ENCODE measurements around the gene VPS37C.

VPS37C gene

GRCh38 chr11:61133145-61133544 is 28.1 kb downstream of the VPS37C start:
- H3K36me3 ChIP-seq (ENCODE audit: control insufficient read depth, insufficient read depth, low read length): peaks cover 10% of the 10 kb centered on the region
- H3K27me3 ChIP-seq (ENCODE audit: control insufficient read depth, insufficient read depth, low read length, poor library complexity, severe bottlenecking): no peaks in the 10 kb centered on the region
- no peak overlapping the region for H3K27ac ChIP-seq (ENCODE audit: insufficient read depth, low read depth, low read length, poor library complexity, severe bottlenecking)
- 93 to 95% methylated on average over 7 of the region's 7 CpGs for WGBS, 2 experiments
- peaks cover 6% of the 10 kb centered on the region for H3K4me1 ChIP-seq (ENCODE audit: control insufficient read depth, insufficient read depth, low read length)
- no peaks in the 10 kb centered on the region for H3K9me3 ChIP-seq (ENCODE audit: control insufficient read depth, low read length)
- H3K4me3 ChIP-seq (ENCODE audit: insufficient read depth, low read depth, low read length): no peak overlapping the region

GRCh38 chr11:61132646-61133045 is 28.6 kb downstream of the VPS37C start:
- H3K4me1 ChIP-seq (ENCODE audit: control insufficient read depth, insufficient read depth, low read length): peaks cover 6% of the 10 kb centered on the region
- no peak overlapping the region for H3K27ac ChIP-seq (ENCODE audit: insufficient read depth, low read depth, low read length, poor library complexity, severe bottlenecking)
- no peak overlapping the region for H3K4me3 ChIP-seq (ENCODE audit: insufficient read depth, low read depth, low read length)
- H3K9me3 ChIP-seq (ENCODE audit: control insufficient read depth, low read length): no peaks in the 10 kb centered on the region
- WGBS, 2 experiments: 91 to 93% methylated on average over 5 of the region's 5 CpGs
- no peaks in the 10 kb centered on the region for H3K27me3 ChIP-seq (ENCODE audit: control insufficient read depth, insufficient read depth, low read length, poor library complexity, severe bottlenecking)
- H3K36me3 ChIP-seq (ENCODE audit: control insufficient read depth, insufficient read depth, low read length): peaks cover 10% of the 10 kb centered on the region

GRCh38 chr11:61131998-61132555 is 29.1 kb downstream of the VPS37C start:
- Histone ChIP-seq H3K4me1 (ENCODE audit: control insufficient read depth, insufficient read depth, low read length) (peaks cover 6% of the 10 kb centered on the region), H3K9me3 (ENCODE audit: control insufficient read depth, low read length) (no peaks in the 10 kb centered on the region), H3K4me3 (ENCODE audit: insufficient read depth, low read depth, low read length) (no peak overlapping the region), H3K27ac (ENCODE audit: insufficient read depth, low read depth, low read length, poor library complexity, severe bottlenecking) (no peak overlapping the region), H3K36me3 (ENCODE audit: control insufficient read depth, insufficient read depth, low read length) (peaks cover 10% of the 10 kb centered on the region), H3K27me3 (ENCODE audit: control insufficient read depth, insufficient read depth, low read length, poor library complexity, severe bottlenecking) (no peaks in the 10 kb centered on the region)
- 94 to 95% methylated on average over 19 of the region's 19 CpGs for WGBS, 2 experiments

DNA sequence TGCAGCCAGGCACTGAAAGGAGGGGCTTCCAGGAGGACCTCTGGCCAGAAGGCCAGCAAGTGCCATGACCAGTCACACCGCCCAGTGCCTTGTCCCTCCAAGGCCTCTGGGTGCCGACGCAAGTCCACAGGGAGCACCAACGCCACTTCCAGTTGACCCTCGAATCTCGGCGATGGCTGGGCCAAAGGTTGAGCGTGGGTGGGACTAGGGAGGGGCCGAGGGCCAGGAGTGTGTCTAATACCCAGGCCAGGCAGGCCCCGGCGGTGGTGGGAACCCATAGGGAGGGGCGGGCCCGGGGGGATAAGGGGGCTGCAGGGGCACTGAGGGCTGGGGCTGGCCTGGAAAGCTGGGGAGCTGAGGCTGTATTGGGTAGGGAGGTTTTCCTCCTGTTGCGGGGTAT is 29.6 kb downstream of the VPS37C start:
- H3K4me3 ChIP-seq (ENCODE audit: insufficient read depth, low read depth, low read length): no peak overlapping the region
- H3K27ac ChIP-seq (ENCODE audit: insufficient read depth, low read depth, low read length, poor library complexity, severe bottlenecking): no peak overlapping the region
- H3K9me3 ChIP-seq (ENCODE audit: control insufficient read depth, low read length): no peaks in the 10 kb centered on the region
- H3K4me1 ChIP-seq (ENCODE audit: control insufficient read depth, insufficient read depth, low read length): peaks cover 6% of the 10 kb centered on the region
- H3K36me3 ChIP-seq (ENCODE audit: control insufficient read depth, insufficient read depth, low read length): peaks cover 10% of the 10 kb centered on the region
- H3K27me3 ChIP-seq (ENCODE audit: control insufficient read depth, insufficient read depth, low read length, poor library complexity, severe bottlenecking): no peaks in the 10 kb centered on the region
- 95 to 96% methylated on average over 14 of the region's 14 CpGs for WGBS, 2 experiments

DNA sequence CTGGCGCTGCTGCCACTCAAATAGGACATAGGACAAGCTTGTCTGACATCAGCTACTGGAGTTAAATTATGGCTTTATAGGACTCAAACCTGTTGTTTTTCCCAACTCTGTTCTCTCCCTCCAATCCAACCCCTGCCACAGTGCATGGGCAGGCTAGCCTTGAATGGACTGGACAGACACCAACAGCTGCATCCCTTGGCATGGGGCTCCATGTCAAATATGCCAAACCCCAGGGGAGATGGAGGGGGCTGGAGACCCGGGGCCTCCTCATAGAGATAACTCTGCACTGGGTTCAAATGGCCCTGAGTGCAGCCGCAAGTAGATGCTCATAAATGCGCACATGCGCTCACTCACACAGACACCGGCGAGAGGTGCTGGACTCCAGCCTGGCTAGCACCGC is 30.0 kb downstream of the VPS37C start:
- Histone ChIP-seq H3K4me1 (ENCODE audit: control insufficient read depth, insufficient read depth, low read length) (peaks cover 6% of the 10 kb centered on the region), H3K4me3 (ENCODE audit: insufficient read depth, low read depth, low read length) (no peak overlapping the region), H3K9me3 (ENCODE audit: control insufficient read depth, low read length) (no peaks in the 10 kb centered on the region), H3K27me3 (ENCODE audit: control insufficient read depth, insufficient read depth, low read length, poor library complexity, severe bottlenecking) (no peaks in the 10 kb centered on the region), H3K27ac (ENCODE audit: insufficient read depth, low read depth, low read length, poor library complexity, severe bottlenecking) (no peak overlapping the region), H3K36me3 (ENCODE audit: control insufficient read depth, insufficient read depth, low read length) (peaks cover 10% of the 10 kb centered on the region)
- 95 to 97% methylated on average over 8 of the region's 8 CpGs for WGBS, 2 experiments

DNA sequence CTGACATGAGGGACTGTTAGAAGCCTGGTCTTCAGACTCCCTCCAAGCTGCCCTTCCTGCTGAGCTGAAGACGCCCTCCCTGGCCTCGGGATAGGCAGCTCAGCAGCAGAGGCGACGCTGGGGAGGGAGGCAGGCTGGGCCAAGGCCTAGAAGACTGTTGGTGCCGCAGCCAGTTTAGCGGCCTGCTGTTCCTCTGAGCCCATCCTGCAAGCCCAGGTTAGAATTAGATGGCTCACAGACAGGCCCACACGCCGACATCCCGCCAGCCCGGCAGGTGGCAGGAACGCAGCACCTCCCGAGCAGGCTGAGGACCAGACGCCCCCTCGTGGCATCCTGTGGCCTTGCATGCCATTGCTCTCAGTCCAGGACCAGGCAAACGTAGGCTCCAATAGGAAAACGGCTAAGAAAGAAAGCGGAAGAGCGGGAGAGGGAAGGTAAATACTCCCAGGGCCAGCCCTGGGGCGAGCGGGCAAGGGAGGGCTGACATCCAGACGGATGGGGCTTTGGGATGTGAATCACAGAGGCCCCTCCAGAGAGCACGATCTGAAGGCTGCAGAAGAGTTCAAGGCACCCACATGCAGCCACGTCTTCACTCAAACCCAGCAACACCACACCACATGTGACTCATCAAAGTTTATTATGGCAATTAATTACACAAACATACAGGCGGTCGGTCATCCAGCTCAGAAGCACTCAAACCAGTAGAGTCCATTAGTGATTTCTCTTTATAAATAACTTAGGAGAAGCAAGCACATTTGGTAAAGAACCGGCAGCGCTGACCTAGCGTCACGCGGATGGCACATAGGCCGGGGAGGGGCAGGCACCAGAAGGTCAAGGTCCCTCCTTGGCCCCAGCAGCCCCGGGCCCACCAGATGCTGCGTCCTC is 31.3 kb downstream of the VPS37C start:
- H3K27me3 ChIP-seq (ENCODE audit: control insufficient read depth, insufficient read depth, low read length, poor library complexity, severe bottlenecking): no peaks in the 10 kb centered on the region
- no peak overlapping the region for H3K27ac ChIP-seq (ENCODE audit: insufficient read depth, low read depth, low read length, poor library complexity, severe bottlenecking)
- H3K9me3 ChIP-seq (ENCODE audit: control insufficient read depth, low read length): no peaks in the 10 kb centered on the region
- H3K36me3 ChIP-seq (ENCODE audit: control insufficient read depth, insufficient read depth, low read length): peaks cover 10% of the 10 kb centered on the region
- H3K4me1 ChIP-seq (ENCODE audit: control insufficient read depth, insufficient read depth, low read length): peaks cover 6% of the 10 kb centered on the region
- WGBS, 2 experiments: 40 to 41% methylated on average over 33 of the region's 33 CpGs
- no peak overlapping the region for H3K4me3 ChIP-seq (ENCODE audit: insufficient read depth, low read depth, low read length)

DNA sequence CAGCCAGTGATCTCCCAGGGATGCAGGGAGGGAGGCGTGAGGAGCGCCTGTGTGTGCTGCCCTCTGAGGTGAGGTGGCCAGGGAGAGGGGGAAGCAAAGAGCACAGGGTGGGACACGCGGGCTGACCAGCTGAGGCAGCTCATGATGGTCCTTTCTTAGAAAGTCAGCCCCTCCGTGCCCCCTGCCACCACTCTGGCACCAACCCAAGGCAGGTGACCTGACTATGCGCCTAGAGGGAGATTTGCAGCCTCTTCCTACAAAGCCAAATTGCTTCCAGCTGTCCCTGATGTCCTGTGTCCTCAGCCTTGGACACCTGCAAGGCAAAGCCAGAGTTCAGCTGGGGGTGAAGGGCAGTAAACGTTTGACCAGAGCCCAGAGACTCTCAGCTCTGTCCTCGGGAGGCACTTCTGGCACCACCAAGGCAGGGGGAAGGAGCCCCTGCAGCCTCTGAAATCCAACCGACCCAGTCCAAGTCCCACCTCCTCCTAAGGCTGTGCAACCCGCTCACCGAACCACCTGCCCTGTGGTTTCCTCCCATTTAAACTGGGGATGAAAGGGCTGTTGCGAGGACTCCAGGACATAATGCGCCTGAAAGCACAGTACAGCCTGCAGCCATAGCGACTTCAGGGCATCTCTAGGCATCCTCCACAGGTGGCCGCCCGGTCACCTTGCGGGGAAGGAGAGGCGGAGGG is 32.1 kb downstream of the VPS37C start:
- WGBS, 2 experiments: 84% methylated on average over 18 of the region's 18 CpGs
- Histone ChIP-seq H3K4me1 (ENCODE audit: control insufficient read depth, insufficient read depth, low read length) (peaks cover 6% of the 10 kb centered on the region), H3K27ac (ENCODE audit: insufficient read depth, low read depth, low read length, poor library complexity, severe bottlenecking) (no peak overlapping the region), H3K4me3 (ENCODE audit: insufficient read depth, low read depth, low read length) (no peak overlapping the region), H3K36me3 (ENCODE audit: control insufficient read depth, insufficient read depth, low read length) (peaks cover 5% of the 10 kb centered on the region), H3K9me3 (ENCODE audit: control insufficient read depth, low read length) (no peaks in the 10 kb centered on the region), H3K27me3 (ENCODE audit: control insufficient read depth, insufficient read depth, low read length, poor library complexity, severe bottlenecking) (no peaks in the 10 kb centered on the region)

DNA sequence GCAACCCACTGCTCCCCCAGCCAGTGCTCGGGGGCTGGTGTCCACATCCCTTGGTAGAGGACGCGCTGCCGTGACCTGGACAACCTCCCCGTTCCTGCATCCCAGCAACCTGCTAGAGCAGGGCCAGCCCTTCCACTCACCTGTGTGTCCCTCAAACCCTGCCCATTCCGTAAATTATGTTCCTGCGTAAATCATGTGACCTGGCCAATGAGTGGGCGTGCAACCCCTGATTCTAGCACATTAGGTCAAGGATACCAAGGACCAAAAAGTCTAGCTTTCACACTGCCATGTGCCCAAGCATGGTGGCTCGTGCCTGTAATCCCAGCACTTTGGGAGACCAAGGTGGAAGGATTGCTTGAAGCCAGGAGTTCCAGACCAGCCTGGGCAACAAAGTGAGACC is 33.2 kb downstream of the VPS37C start:
- H3K27me3 ChIP-seq (ENCODE audit: control insufficient read depth, insufficient read depth, low read length, poor library complexity, severe bottlenecking): no peaks in the 10 kb centered on the region
- no peak overlapping the region for H3K27ac ChIP-seq (ENCODE audit: insufficient read depth, low read depth, low read length, poor library complexity, severe bottlenecking)
- WGBS, 2 experiments: 74 to 75% methylated on average over 9 of the region's 9 CpGs
- no peak overlapping the region for H3K4me3 ChIP-seq (ENCODE audit: insufficient read depth, low read depth, low read length)
- no peaks in the 10 kb centered on the region for H3K9me3 ChIP-seq (ENCODE audit: control insufficient read depth, low read length)
- H3K36me3 ChIP-seq (ENCODE audit: control insufficient read depth, insufficient read depth, low read length): peaks cover 2% of the 10 kb centered on the region
- H3K4me1 ChIP-seq (ENCODE audit: control insufficient read depth, insufficient read depth, low read length): peaks cover 6% of the 10 kb centered on the region

DNA sequence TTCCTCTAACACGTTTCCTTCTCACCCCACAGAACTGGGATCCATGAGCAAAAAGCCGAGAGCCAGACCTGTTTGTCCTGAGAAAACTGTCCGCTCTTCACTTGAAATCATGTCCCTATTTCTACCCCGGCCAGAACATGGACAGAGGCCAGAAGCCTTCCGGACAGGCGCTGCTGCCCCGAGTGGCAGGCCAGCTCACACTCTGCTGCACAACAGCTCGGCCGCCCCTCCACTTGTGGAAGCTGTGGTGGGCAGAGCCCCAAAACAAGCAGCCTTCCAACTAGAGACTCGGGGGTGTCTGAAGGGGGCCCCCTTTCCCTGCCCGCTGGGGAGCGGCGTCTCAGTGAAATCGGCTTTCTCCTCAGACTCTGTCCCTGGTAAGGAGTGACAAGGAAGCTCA is 35.0 kb downstream of the VPS37C start:
- Histone ChIP-seq H3K4me3 (ENCODE audit: insufficient read depth, low read depth, low read length) (no peak overlapping the region), H3K9me3 (ENCODE audit: control insufficient read depth, low read length) (no peaks in the 10 kb centered on the region), H3K36me3 (ENCODE audit: control insufficient read depth, insufficient read depth, low read length) (no peaks in the 10 kb centered on the region), H3K4me1 (ENCODE audit: control insufficient read depth, insufficient read depth, low read length) (peaks cover 6% of the 10 kb centered on the region), H3K27me3 (ENCODE audit: control insufficient read depth, insufficient read depth, low read length, poor library complexity, severe bottlenecking) (no peaks in the 10 kb centered on the region), H3K27ac (ENCODE audit: insufficient read depth, low read depth, low read length, poor library complexity, severe bottlenecking) (no peak overlapping the region)
- WGBS, 2 experiments: 84 to 85% methylated on average over 14 of the region's 14 CpGs

GRCh38 chr11:61125310-61125684 is 35.9 kb downstream of the VPS37C start:
- H3K4me1 ChIP-seq (ENCODE audit: control insufficient read depth, insufficient read depth, low read length): peaks cover 12% of the 10 kb centered on the region
- no peak overlapping the region for H3K4me3 ChIP-seq (ENCODE audit: insufficient read depth, low read depth, low read length)
- no peak overlapping the region for H3K27ac ChIP-seq (ENCODE audit: insufficient read depth, low read depth, low read length, poor library complexity, severe bottlenecking)
- H3K9me3 ChIP-seq (ENCODE audit: control insufficient read depth, low read length): no peaks in the 10 kb centered on the region
- H3K36me3 ChIP-seq (ENCODE audit: control insufficient read depth, insufficient read depth, low read length): no peaks in the 10 kb centered on the region
- H3K27me3 ChIP-seq (ENCODE audit: control insufficient read depth, insufficient read depth, low read length, poor library complexity, severe bottlenecking): no peaks in the 10 kb centered on the region
- 86% methylated on average over 6 of the region's 6 CpGs for WGBS, 2 experiments

Measured in ectodermal cell (in vitro differentiated cells).